NCI-H524 treated with DMSO at 0.1 percent for 48 hours (cell line): ENCODE data around the gene CISD3.

Experiments
- DNase-seq: peaks from one replicate; lab custom pipeline; 2025; lab: John Stamatoyannopoulos, UW

The CISD3 gene, protein sequence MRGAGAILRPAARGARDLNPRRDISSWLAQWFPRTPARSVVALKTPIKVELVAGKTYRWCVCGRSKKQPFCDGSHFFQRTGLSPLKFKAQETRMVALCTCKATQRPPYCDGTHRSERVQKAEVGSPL

DNA sequence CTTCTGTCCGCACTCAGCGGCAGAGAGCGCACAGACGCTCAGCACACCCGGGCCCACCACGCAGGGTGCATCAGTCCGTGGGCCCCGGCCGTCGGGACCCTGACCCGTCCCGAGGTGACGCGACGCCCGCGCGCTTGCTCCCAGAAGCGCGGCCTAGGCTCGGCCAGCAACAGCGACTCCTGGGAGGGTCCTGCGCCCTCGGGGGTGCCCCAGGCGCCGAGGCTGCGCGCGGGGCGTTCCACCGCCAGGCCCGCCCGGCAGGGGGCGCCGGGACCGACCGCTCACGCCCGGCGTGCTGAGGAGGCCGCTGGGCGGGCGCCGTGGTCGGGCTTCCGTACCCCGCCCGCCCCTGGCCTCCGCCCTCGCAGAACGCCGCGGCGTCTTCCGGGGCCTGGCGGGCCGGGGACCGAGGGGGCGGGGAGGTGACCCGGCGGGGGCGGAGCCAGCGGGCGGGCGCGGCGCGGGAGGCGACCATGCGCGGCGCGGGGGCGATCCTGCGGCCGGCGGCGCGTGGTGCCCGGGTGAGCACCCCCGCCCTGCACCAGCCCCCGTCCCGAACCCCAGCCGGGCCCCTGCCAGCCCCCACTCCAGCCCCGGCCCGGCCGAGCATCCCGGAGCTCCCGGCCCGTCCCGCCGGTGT, at the start of gene CISD3:
CISD3 (plus strand) TSS at position 456 of the 640 bp plus-strand sequence; CDS start at position 474, 18 bp downstream.
- DNase-seq, result no peak

DNA sequence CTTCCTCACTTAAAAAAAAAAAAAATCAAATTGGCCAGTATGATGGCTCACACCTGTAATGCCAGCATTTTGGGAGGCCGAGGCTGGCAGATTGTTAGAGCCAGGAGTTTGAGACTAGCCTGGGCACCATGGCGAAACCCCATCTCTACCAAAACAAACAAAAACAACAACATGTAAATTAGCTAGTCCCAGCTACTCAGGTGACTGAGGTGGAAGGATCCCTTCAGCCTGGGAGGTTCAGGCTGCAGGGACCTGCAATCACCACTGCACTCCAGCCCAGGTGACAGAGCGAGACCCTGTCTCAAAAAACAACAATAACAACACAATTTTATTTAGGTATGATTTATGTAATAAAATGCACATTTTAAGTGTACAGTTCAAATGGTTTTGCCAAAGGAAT, 49.0 kb upstream of the CISD3 start:
- no peak for DNase-seq

DNA sequence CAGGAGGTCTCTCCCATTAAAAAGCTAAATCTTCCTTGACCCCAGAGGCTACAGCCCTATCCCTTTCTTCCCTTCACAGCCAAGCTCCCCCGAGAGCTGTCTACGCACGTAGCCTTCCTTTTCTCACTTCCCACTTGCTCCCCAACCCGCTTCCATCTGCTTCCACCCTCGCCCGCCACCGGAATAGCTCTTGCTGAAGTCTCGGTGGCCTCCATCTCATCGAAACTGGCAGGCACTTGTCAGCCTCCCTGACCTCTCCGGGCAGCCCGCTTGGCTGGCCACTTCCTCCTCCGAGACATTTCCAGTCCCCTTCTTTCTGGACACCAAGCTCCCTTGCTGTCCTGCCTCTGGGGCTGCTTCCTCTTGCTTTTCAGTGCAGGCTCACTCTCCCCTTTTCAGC, 44.6 kb upstream of the CISD3 start:
- DNase-seq, result no peak

DNA sequence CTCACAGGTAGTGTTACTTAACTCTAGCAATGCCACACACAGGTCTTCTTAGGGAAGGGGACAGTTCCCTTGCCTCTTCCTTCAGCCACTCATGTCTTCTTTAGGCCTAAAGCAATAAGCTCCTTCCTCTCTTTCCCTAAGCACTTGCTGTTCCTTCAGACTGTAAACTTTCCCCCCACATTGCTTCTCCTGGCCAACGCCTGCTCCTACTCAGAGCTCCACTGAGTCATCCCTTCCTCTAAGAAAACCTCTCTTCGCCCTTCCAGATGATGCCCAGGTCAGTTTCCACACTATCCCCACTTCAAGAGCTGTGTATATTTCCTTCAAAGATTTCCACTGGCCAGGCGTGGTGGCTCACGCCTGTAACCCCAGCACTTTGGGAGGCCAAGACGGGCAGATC, 42.9 kb upstream of the CISD3 start:
- no peak for DNase-seq

DNA sequence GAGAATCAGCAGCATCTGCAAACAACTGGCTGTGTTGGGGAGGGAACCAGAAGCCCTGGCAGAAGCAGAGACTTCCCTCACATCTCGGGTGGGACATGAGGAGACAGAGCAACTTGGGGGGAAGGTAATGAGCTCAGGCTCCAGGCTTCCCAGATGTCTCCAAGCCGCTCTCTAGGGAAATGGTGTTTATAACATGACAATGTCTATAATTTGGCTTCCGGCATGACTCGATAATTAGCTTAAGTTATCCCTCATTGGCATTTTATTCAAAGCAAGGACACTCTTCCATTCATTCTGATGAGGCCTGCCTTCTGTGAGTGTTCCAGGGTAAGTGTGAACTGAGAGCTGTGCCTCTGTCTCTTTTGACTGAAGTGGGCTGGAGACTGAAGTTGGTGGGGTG, 39.8 kb upstream of the CISD3 start:
- no peak for DNase-seq

DNA sequence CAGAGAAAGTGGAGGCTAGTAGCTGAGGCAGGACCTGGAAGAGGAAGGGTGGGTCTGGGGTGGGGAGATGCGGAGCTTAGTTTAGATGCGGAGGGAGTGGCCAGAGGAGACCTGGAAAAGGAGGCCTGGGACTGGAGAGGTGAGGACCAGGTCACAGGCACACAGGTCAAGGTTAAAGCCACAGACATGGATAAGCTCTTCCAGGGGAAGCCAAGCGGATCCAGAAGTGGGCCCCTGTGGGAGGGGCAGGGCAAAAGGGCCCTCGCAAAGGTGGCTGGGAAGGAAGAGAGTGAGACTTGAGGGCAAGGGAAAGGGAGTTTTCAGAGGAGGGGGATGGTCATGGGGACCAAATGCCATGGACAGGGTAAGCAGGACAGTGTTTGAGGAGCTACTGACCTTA, 39.0 kb upstream of the CISD3 start:
- no peak for DNase-seq

DNA sequence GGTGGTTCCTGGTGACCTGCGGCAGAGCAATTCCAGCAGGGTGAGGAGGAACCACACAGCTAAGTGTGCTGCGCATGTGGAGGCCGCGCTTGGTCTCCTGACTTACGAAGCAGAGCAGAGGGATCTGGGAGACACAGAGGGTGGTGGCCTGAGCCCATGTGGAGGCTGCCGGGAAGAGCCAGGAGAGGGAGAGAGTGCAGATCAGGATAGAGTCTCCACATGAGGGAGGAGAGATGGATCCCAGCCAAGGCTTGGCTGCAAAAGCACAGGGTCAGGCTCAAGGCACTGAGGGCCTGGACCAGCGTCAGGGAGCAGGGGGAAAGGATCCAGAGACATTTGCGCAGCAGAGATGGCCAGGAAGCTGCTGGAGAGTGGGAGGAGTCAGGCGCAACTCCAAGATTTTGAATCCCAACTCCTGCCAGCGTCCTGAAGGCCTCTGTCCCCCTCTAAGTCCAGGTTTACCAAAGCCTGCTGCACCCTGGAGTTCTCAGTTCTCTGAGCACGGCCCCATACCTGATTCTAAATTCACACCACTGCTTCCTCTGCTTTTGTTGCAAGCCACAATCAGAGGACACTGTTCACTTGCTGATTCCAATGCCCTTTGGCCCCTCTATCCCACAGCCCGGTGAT, 36.3 kb upstream of the CISD3 start:
- no peak for DNase-seq

DNA sequence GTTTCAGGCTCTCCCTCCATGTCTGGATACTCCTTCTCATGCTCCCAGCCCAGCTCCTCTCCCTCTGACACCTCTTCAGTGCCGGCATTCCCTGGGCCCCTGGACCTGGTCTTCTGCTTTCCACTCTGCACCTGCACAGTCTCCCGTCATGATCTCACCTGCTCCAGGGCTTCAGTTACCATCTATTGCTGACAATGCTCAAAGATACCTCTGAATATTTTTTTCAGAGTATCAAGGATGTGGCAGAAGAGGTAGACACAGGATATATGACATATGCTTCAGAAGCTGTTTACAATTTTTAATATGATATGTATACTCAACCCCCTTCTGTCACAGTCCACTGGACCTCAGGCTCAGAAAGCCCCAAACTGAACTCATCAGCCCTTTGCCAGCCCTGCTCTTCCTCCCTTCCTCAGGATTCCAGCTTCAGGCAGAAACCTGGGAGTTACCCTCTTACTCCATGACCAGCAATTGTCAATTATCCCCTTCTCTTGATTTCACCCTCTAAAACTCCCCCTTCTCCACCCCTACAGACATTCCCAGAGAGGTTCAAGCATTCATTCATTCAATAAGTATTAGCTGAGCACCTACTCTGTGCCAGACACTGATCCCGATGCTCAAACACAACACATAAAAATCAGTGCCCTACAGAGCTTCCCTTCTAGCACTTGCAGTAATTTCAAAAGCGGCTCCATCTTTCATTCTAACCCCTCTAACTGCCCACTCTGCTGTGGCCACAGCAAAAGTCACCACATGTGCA, 32.9 kb upstream of the CISD3 start:
- DNase-seq, result no peak

DNA sequence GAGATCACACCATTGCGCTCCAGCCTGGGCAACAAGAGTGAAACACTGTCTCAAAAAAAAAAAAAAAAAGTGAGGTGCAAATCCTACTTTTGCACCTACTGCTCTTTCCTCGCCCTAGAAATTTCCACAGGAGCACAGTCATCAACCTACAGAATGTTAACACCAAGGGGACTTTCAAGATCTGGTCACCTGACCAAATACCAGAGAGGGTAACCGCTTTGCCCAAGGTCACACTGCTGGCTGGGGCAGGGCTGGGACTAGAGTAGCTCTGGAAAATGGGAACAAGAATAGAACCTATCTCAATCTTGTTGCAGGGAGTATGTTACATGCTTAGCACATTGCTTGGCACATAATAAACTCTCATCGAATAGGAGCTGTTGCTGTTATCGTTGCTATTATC, 31.4 kb upstream of the CISD3 start:
- DNase-seq, result no peak

DNA sequence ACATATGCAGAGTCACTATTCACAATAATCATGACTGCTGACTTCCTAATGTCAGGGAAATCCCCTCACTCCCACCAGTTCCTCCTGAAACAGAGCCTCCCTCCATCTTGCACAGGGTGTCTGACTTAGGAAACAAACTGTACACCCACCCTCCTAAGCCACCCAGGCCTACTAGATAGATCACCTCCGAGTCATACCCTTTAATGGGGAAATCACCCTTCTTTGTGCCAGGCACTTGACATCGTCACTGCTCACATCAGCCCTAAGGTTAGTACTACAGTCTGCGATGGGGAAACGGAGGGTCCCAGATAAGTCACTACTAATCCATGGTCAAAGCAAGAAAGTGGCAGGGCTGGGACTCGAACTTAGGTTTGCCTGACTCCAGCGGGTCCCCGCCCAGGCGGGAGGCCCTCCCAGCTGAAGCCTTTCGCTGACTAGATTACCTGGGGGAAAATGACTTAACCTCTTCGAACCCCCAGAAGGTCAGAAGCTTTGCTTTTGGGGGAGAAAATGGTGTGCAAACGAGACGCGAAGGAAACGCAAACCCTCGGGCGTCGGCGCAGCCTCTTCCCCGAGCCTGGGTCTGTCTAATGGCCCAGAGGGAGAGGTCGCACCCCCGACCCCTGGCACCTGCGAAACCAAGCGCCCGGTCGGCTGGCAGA, 28.5 kb upstream of the CISD3 start:
- DNase-seq, result no peak

DNA sequence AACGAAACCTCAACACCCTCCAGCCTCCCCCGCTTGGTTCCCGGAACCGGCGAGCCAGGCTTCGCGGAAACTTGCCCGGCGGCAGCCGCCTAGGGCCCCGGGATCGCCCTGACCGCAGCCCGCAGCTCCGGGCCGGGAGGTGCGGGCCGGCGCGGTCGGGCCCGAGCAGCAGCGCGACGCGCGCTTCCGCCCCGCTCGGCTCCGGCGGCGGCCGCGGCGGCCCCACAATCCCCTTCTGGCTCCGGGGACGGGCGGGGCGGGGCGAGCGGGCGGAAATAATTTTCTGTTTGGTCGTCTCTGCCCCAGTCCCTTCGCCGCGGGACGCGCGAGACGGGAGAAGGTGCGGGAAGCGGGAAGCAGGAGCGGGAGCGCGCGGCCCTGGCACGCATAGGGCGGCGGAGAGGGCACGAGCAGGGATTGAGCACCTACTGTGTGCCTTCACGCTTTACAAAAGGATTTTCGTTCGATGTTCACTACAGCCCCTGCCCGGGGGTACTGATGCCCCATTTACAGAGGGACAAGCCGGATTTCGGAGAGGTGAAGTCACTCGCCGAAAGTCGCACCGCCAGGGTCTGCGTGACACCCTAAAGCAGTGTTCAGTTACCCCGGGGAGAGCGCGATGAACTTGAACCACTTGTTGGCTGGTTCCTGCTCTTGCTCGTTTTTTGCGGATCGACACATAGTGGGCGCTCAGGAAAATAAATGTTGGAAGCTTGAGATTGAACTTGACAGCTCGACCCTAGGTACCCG, 27.8 kb upstream of the CISD3 start:
- DNase-seq, result no peak

DNA sequence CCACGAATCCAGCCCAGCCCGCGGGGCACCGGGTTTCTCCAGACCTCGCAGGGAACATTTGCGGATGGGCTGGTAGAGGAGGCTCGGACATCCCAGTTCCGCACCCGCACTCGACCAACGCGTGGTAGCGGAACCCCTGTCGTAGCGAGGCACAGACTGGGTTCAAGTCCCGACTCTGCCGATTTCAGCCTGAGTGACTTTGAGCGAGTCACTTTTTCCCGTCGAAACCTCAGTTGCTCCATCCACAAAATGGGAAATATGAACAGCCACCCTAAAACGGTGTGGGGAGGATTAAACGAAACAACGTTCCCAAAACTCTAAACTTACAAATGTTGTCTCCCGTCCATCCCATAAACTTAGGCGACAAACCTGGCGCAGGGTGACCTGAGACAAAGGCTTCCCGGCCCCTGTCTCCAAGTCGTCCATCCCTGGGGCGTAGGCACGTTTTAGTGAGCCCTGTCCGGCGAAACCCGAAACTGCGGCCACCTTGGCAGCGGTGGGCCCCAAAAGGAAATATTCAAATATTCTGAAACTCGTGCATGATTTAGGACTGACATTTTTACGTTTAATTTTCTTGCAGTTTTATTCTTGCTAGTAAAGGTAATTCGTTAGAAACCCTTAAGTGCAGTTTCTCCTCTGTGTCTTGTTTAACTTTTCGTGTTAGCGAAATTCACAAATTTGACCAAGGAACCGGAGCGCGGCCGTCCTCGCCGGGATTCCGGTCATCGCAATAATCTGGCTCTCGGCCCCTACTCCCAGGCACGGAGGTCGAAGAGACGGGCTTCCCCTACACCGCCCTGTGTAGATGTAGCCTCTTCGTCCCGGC, 27.0 kb upstream of the CISD3 start:
- no peak for DNase-seq

DNA sequence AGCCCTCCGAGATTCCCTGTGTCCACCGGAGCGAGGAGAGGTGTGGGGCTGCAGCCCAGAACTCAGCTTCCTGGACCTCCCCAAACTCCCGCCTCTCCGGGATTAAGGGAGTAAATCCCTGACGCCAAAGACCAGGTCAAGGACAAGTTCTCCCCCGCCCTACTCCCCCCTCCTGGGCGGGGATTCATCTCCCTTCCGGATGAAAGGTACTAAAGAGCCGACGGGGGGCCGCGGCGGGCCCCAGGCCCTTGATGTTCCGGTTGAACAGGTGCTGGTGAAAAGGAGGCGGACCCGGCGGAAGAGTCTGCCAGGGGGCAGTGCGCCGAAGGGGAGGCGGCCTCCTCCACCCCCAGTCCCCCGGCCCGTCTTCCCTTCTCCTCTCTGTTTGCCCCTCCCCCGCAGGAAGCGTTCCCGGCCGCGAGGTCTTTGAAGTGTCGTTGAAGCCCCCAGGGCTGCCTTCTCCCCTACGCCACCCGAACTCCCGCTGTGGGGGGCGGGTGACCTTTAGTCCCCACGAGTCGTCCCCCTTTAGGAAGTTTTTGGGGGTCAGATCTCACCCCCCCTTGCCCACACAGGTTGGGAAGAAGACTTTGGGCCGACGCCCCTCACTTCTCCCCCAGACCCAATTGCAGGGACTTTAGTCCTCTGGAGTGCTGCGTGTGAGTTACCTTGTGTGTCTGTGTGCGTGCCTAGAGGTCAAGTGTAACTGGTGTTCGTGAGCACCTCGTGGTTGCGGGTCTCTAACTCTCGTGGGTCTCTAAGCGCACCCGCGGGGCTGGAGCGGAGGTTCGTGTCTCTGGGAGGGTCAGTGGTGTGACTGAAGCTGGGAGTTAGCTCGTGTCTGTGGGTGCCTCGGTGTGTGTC, 26.2 kb upstream of the CISD3 start:
- DNase-seq, result peak; percentile 71

DNA sequence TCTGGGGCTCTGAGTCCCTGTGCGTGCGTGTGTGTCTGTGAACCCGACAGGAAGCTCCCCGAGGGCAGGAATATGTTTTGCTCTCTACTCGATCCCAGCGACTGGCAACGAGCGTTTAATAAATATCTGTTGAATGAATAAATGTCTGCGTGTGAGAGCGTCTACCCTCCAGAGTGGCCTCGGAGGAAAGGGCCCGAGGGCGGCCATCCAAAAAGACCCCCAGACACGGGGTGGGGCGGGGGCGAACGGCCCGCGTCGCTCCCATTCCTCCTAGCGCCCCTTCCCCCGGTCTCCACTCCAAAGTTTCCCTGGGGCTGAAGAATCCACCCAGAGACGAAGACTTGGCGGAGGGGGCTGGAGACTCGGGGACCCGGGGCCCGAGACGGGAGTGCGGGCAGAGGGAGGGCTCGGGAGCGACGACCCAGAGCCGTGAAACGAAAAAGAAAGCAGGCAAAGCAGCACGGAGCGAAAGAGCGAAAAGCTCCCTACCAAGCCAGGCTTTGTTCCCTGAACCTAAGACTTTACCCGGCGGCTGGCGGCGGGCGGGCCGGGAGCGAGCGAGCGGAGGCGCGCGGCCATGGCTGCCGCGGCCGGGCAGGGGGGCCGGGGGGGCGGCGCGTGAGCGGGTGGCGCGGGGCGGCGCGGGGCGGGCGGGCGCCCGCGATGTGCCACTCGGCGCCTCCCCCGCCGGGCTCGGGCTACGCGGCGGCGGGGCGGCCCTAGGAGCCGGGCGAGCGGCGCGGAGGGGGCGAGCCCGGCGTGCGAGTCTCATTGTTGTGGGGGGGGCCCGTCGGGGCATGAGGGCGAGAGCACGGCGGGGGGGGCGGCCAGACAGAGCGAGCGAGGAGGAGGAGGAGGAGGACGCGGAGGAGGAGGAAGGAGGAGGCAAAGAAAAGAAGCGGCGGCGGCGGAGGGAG, 25.3 kb upstream of the CISD3 start, which contains the start of gene MLLT6:
MLLT6 (plus strand) TSS at position 668 of the 917 bp plus-strand sequence. CDS start 360 bp downstream, outside the sequence.
- DNase-seq, result no peak

DNA sequence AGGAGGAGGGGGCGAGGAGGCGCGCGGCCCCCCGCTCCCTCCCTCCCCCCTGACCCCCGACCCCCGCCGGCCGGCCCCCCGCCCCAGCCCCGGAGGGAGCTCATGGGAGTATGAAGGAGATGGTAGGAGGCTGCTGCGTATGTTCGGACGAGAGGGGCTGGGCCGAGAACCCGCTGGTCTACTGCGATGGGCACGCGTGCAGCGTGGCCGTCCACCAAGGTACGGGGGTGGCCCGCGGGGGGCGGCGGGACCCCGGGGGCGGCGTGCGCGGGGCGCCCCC, 24.7 kb upstream of the CISD3 start:
- DNase-seq, result no peak

DNA sequence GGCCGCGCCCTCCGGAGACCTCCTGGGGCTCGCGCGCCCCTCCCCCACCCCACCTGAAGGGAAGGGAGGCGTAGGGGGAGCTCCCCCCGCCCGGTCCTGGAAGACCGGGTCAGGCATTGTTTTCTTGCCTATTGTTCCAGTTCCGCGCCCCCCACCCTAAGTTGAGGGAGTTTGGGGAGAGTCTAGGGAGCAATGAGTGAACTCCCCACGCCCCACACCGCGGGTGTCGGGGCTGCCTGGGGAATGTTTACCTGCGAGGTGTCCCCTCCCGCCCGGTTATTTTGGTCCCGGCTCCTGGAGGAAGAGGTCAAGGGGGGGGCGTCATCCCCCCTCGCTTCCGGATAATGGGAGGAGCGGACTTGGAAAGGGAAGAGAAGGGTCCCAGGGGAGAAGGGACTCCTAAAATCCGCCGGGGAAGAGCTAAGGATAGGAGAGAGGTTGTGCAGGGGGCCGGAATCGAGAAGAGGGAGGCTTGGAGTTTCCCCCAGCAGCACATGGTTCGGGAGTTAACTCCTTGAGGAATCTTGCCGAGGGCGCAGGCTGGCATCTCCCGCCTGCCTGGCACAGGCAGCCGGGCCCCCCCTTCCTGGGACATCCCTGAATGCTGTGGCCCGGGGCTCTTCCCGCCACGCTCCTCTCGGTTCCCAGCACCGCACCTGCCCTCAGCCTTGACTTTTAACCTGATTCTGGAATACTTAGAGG, 24.2 kb upstream of the CISD3 start:
- peak; percentile 29 for DNase-seq

DNA sequence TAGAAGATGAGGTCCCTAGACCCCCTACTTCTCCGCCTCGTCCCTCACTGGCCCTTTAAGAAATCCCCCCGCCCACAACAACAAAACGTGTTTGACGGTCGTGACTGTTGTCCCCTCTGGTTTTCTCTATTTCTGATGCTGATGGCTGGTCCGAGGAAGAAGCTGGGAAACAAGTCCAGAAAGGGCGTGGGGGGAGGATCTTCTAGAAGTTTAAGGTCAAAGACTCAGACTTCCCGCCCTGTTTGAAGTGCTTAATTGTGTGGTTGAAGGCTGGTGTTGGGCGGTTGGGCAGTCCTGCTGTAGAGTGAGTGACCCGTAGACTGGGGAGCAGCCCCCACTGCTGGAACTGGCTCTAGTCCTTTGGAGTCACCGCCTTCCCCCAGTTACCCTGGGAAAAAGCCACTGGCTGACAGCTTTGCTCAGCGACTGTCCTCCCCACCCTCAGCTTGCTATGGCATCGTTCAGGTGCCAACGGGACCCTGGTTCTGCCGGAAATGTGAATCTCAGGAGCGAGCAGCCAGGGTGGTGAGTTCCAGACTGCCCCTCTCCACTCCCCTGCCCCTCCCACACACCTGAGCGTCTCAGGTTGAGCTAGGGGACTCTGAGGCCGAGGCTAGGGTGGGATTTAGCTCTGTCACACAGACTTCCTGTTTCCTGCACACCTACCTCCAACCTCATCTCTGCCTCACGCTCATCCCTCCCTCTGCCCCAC, 23.5 kb upstream of the CISD3 start:
- DNase-seq, result no peak
